PC-9 (cell line): ENCODE measurements around the gene PARP16.

Experiments
- CTCF ChIP-seq: fragments of 200-600 bp; sonication (generic); conservative IDR thresholded peaks from 2 replicates; pipeline ENCODE4 v1.6.1; 2017; ENCODE audit warnings: mixed run types, antibody characterized with exemption, mild to moderate bottlenecking, moderate library complexity
- EZH2 ChIP-seq: fragments of 200-600 bp; sonication (generic); IDR thresholded peaks from 2 replicates; pipeline ENCODE4 v1.8.0; 2017; ENCODE audit warnings: antibody characterized with exemption, low read depth

GRCh38 chr15:65298731-65299130 is 12.0 kb upstream of the PARP16 start:
- TF ChIP-seq CTCF = no peak
- TF ChIP-seq EZH2 = no peak
